ENCODE data around the gene ZNF181.

The ZNF181 gene

DNA sequence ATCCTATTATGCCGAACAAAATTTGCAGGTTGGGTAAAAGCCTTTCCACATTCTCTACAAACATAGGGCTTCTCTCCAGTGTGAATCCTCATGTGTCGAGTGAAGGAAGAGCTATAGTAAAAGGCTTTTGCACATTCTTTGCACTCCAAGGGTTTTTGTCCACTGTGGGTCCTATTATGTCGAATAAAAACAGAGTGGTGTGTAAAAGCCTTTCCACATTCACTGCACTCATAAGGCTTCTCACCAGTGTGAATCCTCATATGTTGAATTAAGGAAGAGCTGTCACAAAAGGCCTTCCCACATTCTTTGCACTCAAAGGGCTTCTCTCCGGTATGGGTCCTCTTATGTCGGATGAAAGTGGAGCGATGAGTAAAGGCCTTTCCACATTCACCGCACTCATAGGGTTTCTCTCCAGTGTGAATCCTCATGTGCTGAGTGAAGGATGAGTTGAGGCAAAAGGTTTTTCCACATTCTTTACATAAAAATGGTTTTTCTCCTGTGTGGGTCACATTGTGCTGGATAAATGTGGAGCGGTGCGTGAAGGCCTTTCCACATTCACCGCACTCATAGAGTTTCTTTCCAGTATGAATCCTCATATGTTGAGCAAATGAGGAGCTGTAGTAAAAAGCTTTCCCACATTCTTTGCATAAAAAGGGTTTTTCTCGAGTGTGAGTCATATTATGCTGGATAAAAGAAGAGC is 25.3 kb downstream of the ZNF181 start:
- no peak for DNase-seq

DNA sequence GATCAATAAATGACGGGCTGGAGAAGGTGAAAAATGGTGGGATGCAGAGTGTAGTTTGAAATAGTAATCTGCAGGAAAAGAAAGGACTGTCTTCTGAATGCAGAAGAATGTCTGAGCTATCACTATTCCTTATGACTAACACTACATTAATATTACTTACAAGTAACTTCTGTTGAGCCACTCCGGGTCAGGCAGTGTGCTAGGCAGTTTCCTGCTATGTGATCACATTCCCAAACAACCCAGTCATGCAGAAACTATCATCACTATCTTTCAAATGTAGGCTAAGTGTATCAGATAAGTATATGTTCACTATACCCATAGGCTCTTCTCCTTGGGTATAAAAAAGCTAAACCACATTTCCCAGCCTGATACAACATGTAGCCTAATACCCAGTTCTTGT is 32.3 kb downstream of the ZNF181 start:
- DNase-seq = no peak

DNA sequence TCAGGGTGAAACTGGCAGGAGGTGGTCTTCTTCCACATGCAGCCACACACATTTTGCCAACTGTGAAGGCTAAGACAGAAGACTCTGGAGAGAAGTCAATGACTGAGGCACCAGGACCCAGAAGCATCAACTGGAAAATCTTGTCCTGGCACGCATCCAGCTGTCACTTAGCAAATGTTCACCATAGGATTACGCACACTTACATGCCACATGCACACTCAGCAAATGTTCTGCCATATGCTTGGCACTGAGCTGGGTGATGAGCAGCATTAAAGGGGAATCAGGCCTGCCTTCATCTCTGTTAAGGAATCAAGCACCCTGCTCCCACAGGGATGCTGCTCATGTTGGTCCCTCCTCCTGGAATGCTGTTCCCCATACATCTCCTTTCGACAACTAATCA is 33.9 kb downstream of the ZNF181 start:
- DNase-seq = no peak

DNA sequence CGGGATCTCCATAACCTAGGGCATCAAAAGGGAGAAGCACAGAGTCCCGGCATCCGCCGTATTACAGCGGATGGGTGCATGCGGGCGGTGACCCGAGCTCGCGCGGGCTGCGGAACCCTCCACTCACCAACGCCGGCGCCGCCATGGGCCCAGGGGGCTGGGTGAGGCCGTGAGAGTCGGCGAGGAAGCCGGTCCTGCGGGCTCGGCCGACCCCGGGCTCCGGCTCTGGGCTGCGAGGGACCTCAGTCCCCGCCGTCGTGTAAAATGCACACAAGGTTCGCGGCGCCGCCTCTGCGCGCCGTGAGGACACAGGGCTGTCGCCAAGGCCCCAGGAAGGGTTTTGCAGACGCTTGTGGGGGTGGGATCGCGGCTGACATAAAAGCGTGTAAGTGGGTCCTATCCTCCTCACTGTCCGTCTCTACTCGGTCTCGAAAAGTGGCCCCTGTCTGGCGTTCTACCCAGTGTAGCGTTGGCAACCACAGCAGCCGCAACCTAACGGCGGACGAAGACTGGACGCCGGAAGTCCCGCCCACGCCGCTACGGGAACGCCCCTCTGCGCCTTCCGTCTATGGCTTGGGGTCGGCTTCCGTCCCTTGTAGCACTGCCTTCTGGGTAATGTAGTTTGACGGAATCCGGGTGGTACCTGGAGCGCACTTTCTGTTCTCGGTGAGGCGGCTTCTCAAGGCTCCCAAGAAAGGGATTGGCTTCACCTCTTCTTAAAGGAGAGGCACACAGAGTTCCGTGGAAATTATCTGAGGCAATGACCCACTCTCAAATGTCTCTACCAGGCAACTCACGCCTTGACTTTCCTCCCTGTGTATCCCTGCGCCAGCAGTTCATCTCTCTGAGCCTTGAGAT is 38.9 kb downstream of the ZNF181 start, which contains the start of gene ZNF599:
TSS of gene ZNF599 (minus strand) at position 519 of the 858 bp plus-strand sequence. CDS start at position 145, 374 bp downstream.
- DNase-seq = peak; percentile 88 to 93

DNA sequence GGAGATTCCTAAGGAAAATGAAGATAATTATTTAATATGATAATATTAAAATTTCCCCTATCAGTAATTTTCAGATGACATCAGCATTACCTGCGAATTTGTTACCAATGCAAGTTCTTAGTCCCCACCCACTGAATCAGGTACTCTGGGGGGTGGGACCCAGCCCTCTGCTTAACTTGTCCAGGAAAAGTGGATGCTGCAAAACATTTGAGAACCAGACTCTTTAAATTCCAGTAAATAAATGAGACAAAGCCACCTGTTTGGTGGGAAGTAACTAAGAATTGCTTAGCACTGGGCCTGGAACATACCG is 39.5 kb downstream of the ZNF181 start:
- no peak for DNase-seq

DNA sequence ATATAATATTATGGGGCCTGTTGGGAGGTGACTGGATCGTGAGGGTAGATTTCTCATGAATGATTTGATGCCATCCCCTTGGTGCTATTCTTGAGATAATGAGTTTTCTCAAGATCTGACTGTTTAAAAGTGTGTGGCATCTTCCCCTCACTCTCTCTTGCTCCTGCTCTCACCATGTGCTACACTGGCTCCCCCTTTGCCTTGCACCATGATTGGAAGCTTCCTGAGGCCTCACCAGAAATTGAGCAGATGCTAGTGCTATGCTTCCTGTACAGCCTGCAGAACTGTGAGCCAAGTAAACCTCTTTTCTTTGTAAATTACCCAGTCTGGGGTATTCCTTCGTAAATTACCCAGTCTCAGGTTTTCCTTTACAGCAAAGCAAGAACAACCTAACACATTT is 40.8 kb downstream of the ZNF181 start:
- DNase-seq = no peak

DNA sequence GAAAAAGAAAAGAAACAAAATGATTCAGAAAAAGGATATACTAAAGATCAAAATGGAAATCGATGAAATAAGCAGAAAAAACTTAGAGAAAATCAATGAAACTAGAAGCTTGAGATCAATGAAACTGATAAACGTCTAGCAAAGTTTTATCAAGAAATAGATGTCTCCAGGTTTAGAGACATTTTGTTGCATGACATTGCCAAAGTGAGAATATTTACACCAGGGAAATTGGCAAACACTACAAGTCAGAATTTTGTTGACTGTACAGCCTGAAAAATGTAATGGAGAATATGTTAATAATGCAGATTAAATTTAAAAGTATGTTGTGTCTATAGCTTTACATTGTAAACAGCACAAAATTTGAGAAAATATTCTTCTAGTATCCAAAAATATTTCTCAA is 44.3 kb downstream of the ZNF181 start:
- DNase-seq = no peak

DNA sequence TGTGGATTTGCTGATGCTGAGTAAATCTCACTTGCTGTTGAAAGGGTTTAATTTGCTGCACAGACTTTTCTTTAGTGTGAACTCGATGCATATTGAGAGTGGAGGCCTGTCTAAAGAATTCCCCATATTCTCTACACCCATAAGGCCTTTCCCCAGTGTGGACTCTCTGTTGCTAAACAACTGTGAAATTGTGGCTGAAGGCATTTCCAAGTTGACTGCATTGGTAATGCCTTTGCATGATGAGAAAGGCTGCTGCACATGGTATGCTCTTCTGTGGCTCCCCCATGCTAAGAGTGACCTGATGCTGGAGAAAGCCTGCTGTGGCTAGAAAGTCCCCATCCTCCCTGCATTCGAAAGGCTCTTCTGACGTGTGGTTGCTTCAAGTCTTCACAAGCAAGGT is 45.6 kb downstream of the ZNF181 start:
- DNase-seq = no peak

DNA sequence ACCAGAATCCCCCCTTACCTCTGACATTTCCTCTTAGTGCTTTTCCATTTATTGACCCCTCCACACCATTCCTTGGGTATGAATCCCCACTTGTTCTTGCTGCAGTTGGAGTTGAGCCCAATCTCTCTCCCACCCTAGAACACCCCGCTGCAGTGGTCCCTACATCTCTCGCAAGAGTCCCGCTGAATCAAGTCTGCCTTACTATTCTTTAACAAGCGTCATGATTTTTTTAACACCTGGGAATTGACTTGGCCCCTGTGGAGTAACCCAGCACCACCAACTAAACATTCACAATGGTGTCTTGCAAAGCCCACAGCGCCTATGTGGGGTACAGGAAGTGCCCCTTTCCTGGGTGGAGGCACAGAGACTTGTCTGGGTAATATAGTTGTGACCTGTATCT is 52.2 kb downstream of the ZNF181 start:
- DNase-seq = no peak

DNA sequence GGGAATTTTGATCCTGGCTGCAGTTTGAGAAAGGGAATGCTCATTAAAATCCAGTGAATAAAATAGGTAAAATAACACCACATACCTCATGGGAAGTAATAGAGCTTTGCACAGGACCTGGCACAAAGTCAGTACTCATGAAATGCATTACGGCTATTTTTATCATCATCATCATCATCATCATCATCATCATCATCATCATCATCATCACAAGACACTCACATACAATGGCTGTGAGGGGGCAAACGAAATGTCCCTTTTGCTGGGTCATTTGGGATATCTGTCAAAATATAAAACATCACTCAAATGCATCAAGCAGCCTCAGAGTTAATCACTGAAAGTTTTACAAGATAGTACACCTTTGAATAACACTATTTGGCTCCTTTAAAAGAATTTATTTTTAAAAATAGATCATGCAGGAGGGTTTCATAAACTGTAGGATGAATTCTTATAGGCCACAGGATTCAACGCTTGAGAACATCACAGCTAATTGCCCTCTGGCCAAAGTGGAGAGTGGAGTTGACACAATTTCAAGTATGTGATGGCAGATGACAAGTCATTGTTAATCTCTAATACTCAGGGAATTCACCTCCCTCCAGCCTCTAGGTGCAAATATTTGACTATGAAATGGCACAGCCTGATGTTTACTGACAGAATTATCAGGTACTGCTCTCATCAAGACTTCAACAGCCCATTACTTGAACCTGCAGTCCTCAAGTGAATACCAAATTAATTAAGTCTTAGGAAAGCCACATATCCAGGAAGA is 53.2 kb downstream of the ZNF181 start:
- DNase-seq = no peak

DNA sequence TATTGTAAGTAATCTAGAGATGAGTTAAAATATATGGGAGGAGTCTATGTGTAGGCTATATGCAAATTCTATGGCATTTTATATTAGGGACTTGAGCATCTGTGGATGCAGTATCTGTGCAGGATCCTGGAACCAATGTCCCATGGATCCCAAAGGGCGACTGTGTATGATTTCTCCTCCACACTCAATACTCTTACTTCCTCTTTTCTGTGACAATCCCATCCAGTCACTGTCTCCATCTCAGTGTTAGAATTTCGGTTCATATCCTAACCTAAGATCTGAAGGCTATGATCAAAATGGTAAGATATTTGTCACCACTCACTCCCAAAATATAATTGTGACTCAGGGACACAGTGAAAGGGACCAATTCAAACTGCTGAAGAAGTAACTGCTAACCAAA is 54.0 kb downstream of the ZNF181 start:
- no peak for DNase-seq

DNA sequence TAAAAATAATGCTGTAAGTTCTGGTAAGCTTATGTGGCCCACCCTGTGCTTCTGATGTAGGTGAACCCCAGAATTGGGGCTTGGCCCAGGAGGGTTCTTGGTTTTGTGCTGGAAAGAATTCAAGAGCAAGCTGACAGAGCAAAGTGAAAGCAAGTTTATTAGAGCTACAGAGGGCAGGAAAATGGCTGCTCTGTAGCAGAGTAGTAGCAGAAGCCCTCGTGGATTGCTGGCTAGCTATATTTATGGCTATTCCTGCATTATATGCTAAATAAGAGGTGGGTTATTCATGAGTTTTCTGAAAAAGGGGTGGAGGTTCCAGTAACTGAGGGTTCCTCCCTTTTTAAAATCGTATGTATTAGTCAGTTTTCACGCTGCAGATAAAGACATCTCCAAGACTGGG is 59.5 kb downstream of the ZNF181 start:
- no peak for DNase-seq

DNA sequence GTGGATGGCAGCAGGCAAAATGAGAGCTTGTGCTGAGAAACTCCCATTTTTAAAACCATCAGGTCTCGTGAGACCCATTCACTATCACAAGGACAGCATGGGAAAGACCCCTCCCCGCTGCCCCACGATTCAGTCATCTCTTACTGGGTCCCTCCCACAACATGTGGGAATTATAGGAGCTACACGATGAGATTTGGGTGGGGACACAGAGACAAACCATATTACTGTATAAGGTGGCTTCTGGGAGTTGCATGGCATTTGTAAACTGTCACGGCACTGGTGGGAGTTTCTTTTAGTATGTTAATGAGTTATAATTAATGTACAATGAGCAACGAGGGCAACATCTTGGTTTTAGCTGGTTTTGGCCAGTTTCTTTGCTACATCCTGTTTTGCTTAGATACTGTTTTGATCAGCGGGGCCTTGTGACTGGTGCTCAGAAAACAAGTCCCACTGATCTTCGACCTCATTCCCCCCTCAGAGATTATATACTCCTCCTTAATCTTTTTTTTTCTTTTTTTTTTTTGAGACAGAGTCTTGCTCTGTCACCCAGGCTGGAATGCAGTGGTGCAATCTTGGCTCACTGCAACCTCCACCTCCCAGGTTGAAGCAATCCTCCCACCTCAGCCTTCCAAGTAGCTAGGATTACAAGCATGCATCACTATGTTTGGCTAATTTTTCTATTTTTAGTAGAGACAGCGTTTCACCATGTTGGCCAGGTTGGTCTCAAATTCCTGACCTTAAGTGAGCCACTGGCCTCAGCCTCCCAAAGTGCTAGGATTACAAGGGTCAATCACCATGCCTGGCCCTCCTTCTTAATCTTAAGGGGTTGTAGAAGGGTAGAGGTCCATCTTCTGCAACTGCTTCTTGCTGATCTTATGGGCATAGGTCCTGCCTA is 60.3 kb downstream of the ZNF181 start:
- no peak for DNase-seq
